Stimulated activated CD4-positive, alpha-beta T cell treated with anti-CD3 and anti-CD28 coated beads, TNF-alpha, amount 100 ng/mL, for 1 hour (primary cell): ENCODE data around the gene CENPP.

Experiments used
- DNase-seq, 3 donors: peaks; one replicate each; pipeline ENCODE4 v3.0.0-alpha.2; 2020; ENCODE audit warnings: low read depth in 3 of 3, low spot score in 1 of 3

Gene CENPP

GRCh38 chr9:92503156-92503555, 177.4 kb downstream of the CENPP start:
- no peak for DNase-seq

DNA sequence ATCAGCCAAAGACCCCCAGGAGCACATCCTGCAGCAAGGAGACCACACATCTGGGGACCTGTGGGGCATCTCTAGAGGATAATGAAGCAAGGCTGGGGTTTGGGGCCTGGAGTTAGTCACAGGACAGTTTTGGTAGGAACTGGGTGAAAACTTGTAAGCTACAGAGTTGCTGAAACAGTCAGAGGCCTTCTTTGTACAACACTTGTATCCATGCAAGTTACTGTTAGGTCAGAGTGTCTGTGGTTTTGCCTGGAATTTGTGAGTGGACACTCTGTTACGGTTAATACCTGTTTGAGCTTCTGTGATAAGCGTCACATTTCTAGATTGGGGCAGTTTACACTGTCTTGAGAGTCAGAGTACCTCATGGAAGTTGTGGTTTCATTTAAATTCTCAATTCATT, 179.1 kb downstream of the CENPP start:
- DNase-seq: no peak

DNA sequence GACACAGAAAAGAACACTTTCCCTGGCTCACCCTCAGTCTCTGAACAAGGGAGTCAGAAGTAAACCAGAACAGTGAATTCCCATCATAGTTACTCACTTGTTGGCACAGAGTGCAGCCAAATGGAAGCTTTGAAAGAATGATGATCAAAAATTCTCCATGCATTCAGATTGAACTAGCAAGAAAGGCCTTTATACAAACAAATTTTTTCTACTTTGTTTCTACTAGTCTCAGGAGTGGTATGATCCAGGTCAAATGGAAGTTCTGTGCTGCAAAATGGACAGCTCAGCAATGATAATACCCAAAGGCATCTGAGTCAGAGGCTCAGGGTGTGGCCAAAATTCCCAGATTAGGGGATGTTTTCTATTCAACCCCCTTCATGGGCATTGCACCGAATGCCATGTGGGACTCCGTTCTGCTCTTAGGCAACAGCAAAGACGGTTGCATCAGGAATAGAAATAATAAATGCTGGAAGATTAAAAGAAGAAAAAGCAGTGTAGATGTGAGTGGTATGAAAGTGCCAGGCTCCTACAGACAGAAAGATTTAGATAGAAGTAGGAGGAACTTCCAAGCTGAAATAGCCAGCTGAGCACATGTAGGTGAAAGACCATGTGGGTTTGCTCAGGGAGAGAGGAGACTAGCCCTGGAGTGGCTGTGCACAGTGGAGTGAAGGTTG, 180.6 kb downstream of the CENPP start:
- no peak for DNase-seq

DNA sequence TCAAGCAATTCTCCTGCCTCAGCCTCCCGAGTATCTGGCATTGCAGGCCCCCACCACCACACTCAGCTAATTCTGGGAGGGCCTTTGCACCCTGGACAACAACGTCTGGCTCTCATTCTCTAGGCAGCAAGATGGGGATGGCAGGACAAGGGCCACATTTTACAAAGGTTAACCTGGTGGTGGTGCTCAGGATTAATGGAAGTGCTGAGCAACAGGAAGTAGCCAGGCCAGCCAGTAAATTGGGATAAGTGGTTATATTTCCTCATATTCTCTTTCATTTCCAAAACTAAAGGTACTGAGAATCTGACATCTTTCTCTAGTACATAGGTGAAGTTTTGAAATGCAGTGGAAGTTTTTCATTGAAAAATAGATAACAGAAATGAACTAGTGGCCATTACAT, 181.3 kb downstream of the CENPP start:
- no peak for DNase-seq

DNA sequence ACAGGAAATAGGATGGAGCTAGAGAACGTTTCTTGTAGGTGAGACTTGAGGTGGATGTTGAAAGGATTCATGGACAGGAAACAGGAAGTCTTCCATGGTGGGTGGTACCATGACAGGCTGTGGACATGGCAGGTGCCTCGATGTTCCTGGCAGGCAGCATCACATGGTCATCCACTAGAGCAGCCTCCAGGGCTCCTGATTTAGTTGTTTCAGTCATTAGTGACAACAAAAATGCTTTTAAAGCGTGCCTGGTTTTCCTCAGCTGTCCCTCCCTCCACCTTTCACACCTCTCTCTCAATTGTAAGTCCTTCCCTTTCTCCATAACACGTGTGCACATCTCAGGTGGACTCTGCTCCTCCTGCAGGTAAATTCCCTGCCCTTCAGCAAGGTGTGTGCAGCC, 181.7 kb downstream of the CENPP start:
- DNase-seq: no peak

GRCh38 chr9:92508018-92508820, 182.5 kb downstream of the CENPP start:
- no peak for DNase-seq

DNA sequence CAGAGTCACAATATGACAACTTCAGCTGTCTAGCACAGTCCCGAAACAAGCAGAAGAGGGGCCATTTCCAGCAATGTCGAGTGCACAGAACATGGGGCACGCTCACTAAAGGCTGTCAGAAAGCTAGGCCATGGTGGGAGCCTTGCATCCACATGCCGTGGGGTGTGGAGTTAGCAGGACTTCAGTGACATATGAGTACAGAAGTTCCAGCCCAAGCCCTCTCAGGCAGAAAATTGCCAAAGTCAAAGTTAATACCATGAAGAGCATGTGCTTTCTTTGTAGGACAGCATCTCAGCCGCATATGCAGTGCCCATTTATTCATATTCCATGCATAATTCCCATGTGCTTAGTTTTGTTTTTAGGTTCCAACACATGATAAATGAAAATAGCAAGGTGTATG, 183.3 kb downstream of the CENPP start:
- no peak for DNase-seq

DNA sequence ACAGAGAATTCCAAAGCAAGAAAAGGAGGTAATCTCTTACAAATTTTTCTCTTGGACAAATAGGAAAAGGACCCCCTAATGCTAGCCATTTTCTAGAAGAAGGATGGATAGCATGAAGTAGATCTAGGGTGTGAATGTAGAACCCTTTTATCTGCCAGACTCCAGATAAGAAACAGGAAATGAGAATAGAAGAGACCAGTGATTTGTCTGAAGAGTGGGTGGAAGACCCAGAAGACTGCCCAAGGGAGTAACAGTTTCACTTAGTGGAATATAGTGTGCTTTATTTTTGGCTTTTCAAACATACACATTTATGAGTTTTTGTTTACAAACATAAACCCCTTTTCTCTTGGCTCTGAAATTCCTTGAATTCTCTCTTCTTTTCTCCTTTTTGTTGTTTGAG, 185.0 kb downstream of the CENPP start:
- no peak for DNase-seq

- DNase-seq: no peak
These were observed 186.9 kb downstream of the CENPP start for GRCh38 chr9:92512622-92513021.

- DNase-seq: no peak
These were observed 187.6 kb downstream of the CENPP start for GRCh38 chr9:92513349-92513748.

DNA sequence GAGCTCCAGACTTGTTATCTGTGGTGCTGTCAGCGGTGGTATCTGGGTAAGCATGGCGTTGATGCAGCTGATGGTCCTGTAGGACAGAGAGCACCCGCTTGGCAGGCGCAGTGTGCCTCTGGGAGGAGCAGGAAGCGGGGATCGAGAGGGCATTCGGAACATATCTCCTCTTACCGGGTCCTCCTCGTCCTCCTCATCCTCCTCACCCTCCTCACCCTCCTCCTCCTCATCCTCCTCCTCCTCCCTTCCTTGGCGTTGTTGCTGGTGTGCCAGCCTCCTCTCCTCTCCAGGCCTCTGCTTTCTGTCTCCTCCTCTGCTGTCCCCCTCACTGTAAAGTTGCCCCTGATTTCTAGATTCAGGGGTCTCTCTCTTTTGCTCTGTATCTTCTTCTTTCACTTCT, 188.9 kb downstream of the CENPP start:
- DNase-seq: no peak

GRCh38 chr9:92516521-92516920, 190.8 kb downstream of the CENPP start:
- no peak for DNase-seq

GRCh38 chr9:92517046-92517445, 191.3 kb downstream of the CENPP start:
- DNase-seq: no peak

GRCh38 chr9:92518199-92518598, 192.4 kb downstream of the CENPP start:
- DNase-seq: no peak

- no peak for DNase-seq
These were observed 195.1 kb downstream of the CENPP start for GRCh38 chr9:92520837-92521236.

- DNase-seq: no peak
These were observed 197.5 kb downstream of the CENPP start for GRCh38 chr9:92522983-92523970.

DNA sequence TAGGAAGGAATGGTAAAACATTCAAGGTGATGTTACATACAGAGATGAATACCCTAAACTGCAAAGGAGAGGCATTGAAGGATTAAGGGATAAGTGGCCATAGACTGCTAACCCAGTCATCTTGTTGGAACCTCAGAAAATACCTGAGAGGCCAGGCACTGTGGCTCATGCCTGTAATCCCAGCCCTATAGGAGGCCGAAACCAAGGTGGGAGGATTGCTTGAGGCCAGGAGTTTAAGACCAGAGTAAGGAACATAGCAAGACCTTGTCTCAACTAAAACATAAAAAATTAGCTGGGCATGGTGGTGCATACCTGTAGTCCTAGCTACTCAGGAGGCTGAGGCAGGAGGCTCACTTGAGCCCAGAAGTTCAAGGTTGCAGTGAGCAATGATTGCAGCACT, 199.1 kb downstream of the CENPP start:
- DNase-seq: no peak

DNA sequence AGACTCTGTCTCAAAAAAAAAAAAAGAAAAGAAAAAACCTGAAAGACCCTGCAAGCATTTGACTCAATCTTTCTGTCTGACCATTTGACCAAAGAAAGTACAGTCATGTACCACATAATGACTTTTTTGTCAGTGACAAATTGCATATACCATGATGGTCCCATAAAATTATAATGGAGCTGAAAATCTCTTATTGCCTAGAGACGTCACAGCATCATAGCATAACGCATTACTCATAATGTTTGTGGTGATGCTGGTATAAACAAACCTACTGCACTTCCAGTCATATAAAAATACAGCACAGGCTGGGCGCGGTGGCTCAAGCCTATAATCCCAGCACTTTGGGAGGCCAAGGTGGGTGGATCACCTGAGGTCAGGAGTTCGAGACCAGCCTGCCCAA, 199.6 kb downstream of the CENPP start:
- no peak for DNase-seq

DNA sequence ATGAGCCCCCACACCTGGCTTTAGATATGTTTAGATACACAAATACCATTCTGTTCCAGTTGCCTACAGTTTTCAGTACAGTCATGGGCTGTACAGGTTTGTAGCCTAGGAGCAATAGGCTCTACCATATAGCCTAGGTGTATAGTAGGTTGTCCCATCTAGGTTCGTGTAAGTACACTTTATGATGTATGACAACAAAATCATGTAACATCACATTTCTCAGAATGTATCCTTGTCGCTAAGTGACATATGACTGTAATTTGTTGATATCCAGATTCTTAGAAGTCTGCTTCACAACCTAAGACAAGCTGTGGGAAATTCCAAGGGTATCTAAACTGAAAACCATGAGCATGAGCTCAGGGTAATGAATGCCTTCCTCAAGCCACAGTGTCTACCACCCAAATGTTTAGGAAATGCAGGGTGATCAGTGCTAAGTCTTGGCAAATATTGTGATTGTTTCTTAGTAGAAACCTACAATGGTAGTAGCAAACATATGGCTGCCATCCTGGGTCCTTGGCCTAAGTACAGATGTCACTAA, 201.6 kb downstream of the CENPP start:
- no peak for DNase-seq

- DNase-seq: no peak
These were observed 202.2 kb downstream of the CENPP start for GRCh38 chr9:92527832-92528521.

DNA sequence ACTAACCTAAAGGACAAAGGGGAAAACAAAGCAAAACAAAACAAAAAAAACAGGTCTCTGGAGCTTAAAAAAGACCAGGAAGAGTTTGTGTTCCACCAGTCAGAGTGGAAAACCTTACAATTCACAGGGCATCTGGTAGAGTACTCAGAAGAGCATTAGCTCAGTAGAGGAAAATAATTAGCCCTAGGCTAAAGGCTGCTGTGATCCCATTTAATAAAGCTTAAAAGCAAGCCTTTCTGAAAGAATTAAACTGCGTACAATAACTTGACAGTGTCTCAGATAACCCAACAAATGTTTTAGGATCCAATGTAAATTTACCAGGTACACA, 202.7 kb downstream of the CENPP start:
- no peak for DNase-seq
